HuH-7.5 (cell line): ENCODE data around the gene CCNI.

ENCODE experiments used
- DNase-seq: peaks from one replicate; pipeline ENCODE4 v3.0.0; 2011; ENCODE audit warnings: low spot score

The CCNI gene

DNA sequence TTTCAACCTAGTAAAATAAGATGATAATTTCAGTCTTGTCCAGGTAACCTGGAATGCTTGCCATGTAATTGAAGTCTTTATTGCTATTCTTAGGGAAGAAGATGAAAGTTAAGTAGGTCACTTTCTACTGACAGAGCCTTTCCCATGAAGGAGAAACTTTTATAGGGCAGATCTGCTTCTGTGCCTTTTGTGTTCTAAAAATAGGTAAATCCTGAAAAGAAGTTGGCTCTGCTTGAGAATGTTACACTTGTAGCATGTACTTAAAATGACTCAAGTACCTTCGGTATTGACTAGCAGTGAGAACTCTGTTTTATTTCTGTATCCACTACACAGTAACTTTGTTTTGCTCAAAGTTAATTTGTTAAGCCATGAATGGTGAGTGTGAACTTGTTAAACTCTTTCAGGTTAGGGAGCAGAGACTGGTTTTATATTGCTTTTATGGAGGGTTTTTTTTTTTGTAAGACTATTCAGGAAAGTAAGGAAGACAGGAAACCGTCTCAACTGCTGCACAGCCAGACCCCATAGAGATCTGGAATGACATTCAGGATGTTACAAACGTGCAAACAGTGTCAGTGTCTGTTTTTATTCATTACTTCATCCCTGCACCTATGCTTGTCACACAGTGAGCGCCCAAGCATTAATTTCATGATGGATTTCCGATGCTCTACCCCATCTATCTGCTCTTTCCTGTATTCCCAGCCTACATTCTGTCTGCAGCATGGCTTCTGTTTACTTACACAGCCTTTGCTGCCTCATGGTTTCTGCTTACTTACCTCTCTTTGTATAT lies 73.3 kb downstream of the CCNI start:
- no peak for DNase-seq

DNA sequence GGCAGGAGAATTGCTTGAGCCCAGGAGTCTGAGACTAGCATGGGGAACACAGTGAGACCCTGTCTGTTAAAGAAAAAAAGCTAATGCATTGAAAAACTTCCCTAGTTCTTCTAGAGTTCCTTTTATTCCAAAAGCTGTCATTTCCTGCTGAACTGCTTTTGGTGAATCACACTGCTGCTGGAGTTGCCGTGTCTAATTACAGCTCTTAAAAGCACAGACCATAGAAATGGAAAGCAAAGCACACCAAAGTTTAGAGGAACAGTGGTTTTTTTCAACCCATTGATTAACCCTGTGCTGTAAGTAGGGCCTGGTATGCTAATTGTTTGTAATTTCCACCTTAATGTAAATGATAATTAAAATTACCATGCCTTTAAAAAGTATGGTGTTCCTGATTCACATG lies 73.9 kb downstream of the CCNI start:
- no peak for DNase-seq

GRCh38 chr4:76998251-76998901 lies 77.4 kb downstream of the CCNI start:
- DNase-seq = no peak

GRCh38 chr4:76997532-76997931 lies 78.3 kb downstream of the CCNI start:
- no peak for DNase-seq
